CD4-positive, alpha-beta T cell treated with Interleukin-15 for 1 hour (primary cell): ENCODE measurements around the gene GRIK4.

ENCODE experiments used
- DNase-seq: peaks from one replicate; pipeline ENCODE4 v3.0.0-alpha.2; 2020

The GRIK4 gene

GRCh38 chr11:120867024-120867423 lies 355.5 kb downstream of the GRIK4 start:
- DNase-seq = no peak

GRCh38 chr11:120867531-120867930 lies 356.0 kb downstream of the GRIK4 start:
- DNase-seq = no peak

DNA sequence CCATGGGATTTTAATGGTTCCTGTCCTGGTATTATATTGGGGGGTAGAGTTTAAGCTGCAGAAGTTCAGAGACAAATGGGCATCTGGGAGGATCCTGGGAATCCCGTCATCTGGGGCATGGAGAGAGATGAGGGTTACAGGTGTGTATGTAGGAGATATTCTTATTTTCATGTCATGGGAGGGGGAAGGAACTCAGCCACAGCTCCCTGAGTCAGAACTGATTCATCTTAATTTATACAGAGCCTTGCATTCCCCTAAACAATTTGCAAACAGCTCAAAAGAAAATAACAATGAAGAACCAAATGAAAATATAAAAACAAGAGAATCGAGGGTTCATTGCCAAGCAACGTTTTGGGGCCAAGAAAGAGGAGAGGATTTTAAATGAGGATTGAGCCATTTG lies 356.4 kb downstream of the GRIK4 start:
- no peak for DNase-seq

DNA sequence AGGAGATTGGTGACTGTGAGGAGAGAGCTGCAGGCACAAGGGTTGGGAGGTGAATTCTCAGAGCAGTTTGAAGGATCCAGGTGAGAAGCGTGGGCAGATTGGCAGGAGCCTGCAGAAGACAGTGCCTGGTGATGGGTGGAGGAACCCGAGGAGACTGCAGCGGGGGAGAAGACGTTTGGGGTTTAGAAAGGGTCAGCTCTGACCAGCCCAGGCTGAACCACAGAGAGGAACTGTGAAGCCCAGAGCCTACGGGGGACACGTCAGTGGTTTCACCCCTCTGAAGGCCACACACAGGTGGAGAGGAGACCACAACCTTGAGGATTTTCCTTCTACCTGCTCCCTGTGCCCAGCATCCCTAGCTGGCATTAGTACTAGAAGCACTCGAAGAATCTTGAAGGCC lies 357.5 kb downstream of the GRIK4 start:
- no peak for DNase-seq

GRCh38 chr11:120869516-120870011 lies 358.0 kb downstream of the GRIK4 start:
- no peak for DNase-seq

- DNase-seq = no peak
Observed at GRCh38 chr11:120871194-120871593, 359.6 kb downstream of the GRIK4 start.

- no peak for DNase-seq
Observed at GRCh38 chr11:120871924-120872323, 360.4 kb downstream of the GRIK4 start.

DNA sequence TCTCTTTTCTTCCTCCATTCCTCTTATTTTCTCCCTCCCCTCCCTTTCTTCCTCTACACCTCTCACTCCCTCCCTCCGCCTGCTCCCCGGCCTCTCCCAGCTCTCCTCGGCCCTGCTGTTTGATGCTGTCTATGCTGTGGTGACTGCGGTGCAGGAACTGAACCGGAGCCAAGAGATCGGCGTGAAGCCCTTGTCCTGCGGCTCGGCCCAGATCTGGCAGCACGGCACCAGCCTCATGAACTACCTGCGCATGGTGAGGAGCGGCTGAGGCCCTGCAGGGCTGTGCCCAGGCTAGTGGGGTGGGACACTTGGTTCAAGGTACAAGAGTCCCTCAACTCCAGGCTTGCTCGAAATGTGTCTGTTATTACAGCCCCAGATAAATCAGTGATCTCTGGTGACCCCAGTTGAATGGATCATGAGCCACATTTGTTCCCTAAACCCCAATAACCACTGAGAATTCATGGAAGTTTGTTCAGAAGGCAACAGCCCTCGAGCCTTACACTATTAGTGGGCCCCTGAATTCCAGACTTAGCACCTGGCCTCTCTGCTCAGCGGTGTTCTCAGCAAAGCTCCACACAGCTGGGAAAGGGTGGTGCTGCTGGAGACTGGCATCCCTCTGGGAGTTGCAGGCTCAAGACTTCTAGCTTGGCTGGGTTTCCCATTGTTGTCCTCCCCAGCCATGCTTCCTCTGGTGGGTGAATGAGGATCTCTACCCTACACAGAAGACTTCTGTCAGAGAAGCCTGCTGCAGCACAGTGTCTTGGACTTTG lies 362.6 kb downstream of the GRIK4 start:
- DNase-seq = no peak

GRCh38 chr11:120875986-120876385 lies 364.4 kb downstream of the GRIK4 start:
- no peak for DNase-seq

GRCh38 chr11:120877746-120878365 lies 366.3 kb downstream of the GRIK4 start:
- DNase-seq = no peak

DNA sequence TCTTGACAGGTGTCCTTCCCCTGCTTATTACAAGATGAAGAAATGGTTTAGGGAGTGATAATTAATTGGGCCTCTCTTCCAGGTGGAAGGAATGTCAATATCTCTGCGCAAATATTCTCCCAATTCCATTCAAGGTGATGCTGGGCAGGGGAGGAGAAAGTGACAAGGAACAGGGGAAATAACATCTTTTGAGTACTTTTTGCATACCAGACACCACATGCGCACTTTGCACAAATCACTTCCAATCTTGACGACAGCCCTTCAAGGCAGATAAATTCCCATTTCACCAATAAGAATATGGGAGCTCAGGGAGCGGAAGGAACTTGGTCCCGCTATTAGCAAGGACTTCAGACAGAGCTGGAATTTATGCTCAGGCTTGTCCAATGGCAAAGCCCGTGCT lies 367.2 kb downstream of the GRIK4 start:
- no peak for DNase-seq

DNA sequence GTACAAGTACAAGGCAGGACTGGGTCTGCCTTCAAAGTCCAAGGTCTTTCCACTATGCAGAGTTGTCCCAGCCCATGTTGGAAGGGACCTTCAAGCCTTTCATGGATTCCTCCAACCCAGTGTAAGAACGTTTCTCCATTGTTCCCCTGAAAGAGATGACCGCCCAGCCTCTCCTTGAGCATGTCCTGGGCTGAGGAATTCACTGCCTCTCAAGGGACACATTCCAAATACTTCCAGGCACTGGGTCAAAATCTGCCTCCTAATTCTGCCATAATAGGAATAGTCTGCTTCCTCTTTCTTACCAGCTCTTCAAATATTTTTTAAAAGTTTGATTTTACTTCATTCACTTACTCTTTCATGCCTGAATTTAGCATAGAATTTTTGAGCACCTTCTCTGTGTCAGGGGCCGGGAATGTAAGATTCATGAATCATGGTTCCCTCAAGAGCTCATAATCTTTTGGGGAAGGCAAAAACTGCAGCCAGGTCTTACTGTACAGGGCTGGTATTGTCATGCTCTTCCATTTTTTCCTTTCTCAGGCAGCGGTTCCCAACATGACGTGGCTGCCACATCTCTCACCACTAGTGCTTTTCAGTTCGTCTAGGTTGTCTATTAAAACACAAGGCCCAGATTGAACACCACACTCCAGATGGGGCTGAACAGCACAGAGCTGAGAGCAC lies 369.1 kb downstream of the GRIK4 start:
- DNase-seq = no peak

DNA sequence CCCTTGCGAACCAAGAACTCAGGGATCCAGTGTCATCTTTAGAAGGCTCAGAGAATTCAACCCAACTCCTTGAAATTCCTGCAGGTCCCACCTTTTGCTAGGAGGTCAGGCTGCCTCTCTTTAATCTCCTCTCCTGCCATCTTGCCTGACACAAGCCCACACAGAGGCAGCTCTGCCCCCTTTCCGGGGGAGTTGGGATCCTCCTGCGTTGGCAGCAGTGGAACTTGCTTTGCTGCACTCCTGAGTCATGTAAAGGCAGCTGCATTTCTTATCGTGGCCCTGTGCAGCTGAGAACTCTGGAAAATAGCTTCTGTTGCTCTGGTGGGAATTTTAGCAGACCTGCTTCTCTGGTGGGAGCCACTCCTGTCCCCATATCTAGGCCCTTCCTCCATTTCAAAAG lies 370.0 kb downstream of the GRIK4 start:
- DNase-seq = no peak

DNA sequence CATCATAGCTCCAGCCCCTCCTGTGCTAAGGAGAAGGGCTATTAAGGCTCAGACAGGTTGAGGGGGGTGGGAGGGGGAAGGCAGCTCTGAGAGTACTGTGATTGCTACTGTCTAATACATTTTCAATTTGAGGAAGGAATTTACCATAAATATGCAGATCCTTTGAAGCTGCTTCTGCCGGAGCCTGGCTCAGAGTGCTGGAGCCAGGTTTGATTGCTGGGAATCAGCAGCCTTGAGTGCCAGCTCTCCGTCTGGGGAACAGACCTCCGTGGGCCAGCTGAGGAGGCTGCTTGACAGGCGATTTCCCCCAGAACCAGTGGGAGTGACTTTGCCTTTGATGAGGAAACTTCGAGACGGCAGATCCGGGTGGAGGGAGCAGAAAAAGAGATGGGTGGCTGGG lies 370.6 kb downstream of the GRIK4 start:
- DNase-seq = no peak

DNA sequence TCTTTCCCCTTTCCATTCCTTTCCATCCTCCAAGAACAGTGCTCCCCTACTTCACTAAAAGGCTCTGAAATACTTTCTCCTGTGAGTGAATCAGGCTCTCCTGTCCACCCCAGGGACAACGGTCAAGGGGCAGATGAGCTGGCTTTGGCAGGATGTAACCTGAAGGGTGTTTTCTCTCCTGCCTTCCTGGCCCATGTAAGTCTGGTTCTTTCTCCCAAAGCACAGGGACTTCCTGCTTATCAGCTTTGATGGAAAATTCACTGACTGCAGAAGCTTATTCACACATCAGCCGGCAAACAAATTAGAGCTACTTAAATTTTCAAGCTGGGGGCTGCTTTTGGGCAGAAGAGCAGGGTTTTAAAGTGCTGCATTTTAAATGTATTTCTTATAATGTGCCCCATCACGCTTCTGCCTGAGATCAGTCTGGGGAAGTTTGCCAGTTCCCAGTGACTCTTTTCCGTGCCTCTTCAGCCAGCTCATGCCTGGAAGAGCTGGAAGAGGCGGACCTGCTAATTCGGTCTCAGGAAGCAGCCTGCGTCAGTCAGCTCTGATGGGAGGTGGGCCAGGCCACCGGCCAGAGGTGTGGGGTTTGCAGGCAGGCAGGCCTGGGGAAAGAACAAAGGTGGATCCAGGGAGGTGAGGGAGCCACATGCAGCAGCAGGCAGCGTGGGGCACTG lies 372.0 kb downstream of the GRIK4 start:
- no peak for DNase-seq

- no peak for DNase-seq
Observed at GRCh38 chr11:120884154-120885020, 372.8 kb downstream of the GRIK4 start.

DNA sequence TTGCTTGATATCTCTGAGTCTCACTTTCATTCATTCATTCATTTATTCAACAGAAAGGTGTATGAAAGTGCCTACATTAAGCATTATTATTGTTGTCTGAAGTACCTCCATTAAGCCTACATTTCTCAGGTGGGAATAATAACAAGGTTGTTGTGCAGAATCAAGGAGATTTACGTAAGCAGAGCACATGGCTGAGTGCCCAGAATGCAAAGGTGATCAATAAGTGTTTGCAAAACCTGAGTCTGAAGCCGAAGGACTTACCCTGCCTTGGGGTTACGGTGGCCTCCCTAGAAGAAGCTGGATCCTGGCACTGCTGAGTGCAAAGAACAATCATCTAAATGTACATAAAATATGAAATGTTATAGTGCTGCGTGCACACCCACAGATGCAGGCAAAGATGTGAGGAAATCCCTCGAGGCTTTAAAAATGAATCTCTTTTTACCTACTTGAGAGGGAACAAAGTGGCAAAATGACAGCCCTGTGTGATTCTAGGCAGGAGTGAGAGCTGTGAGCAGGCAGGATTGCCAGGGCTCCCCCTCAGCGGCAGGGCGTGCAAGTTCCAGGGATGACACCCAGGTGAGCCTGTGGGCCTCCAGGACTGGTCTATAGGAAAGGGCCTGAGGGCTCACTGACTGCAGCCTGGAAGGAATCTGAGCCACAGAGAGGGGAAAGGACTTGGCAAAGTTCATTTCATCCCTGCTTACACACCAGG lies 379.2 kb downstream of the GRIK4 start:
- DNase-seq = no peak

DNA sequence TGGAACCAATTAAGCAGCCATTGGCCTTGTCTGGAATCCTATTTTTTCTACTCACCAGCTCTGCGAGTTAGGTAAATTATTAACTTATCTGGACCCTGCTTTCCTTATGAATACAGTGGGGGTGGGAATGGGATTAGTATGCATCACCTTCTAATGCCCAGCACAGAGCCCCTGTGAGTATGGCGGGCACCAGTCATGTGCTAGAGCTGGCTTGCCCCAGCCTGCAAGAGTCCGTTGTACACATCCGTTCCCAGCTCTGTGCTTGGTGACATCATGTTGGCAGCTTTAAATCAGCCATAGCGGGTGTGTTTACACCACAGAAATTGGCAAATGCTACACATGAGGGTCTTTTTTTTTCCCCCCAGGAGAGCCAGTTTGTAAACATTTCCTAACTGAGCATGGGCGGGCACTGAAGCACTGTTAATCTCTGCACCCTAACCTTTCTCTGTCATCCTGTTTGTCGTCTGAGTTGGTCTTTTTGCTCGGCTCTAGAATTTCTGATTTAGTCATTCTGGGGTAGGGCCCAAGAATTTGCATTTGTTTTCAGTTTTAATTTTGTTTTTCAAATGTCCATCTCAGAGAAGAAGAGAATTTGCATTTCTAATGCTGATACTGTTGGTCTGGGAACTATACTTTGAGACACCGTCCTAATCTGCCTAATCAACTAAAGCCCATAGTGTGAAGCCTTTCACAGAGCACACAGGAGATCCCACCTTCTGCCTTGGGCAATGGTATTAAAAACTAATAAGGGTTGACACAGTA lies 382.1 kb downstream of the GRIK4 start:
- DNase-seq = no peak

- DNase-seq = no peak
Observed at GRCh38 chr11:120894202-120894985, 382.8 kb downstream of the GRIK4 start.

DNA sequence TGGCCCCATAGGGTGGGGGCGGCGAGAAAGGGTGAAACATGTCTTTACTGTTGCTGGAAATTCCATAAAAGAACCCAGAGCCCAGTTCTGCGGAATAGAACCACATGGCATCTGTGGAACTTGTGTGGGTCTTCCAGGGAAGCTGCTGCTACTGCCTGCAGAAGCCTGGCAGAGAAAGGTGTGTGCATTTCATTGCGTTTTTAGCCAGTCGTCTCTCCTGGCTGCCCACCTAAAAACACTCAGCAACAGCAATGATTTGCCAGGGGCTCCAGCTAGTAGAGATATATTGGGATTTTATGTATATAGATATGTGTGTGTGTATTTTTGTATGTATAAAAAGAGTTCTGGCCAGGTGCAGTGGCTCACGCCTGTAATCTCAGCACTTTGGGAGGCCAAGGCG lies 385.1 kb downstream of the GRIK4 start:
- no peak for DNase-seq
